Measurements from ENCODE around the gene TNFRSF1A.
"Not testable (repeated sequence)": the region's sequence is repeated elsewhere in the genome, so short reads cannot be mapped to it uniquely, and the experiment has no call there.

Gene TNFRSF1A

GRCh38 chr12:6342140-6342889, 439 bp upstream of the TNFRSF1A start:
- Histone ChIP-seq H2AFZ (ENCODE audit: low read depth) (peak overlapping the region; percentile 99), H3K4me3 (IDR thresholded peaks at IDR 0.05; ENCODE audit: insufficient read depth, low read depth, low read length) (peak overlapping the region; percentile 54), H3K79me2 (ENCODE audit: insufficient read depth, low read depth) (no peaks in the 10 kb centered on the region; the same call in 1 of the 2 replicates)

GRCh38 chr12:6340745-6341416, 995 bp downstream of the TNFRSF1A start:
- H3K4me2 ChIP-seq = peak overlapping the region; percentile 98
- no peaks in the 10 kb centered on the region for H3K27me3 ChIP-seq (ENCODE audit: insufficient read depth, low read depth)
- no peaks in the 10 kb centered on the region for H3K36me3 ChIP-seq (ENCODE audit: insufficient read depth)
- peak overlapping the region; percentile 81 for H3K9ac ChIP-seq
- H3K4me1 ChIP-seq (ENCODE audit: low read depth, poor library complexity, severe bottlenecking) = peaks cover 33% of the 10 kb centered on the region
- TF ChIP-seq CTCF (conservative IDR thresholded peaks at IDR 0.05; ENCODE audit: low read depth, low read length) = no peak
- peak overlapping the region; percentile 54 for H3K4me3 ChIP-seq (IDR thresholded peaks at IDR 0.05; ENCODE audit: insufficient read depth, low read depth, low read length)
- H3K27ac ChIP-seq = no peak overlapping the region; the same call in 1 of the 2 replicates
- H4K20me1 ChIP-seq (ENCODE audit: insufficient read depth) = no peaks in the 10 kb centered on the region
- H3K79me2 ChIP-seq (ENCODE audit: insufficient read depth, low read depth) = no peaks in the 10 kb centered on the region; the same call in 1 of the 2 replicates
- peak overlapping the region; percentile 99; the same call in 1 of the 2 replicates for H2AFZ ChIP-seq (ENCODE audit: low read depth)

More at GRCh38 chr12:6342140-6342889, 439 bp upstream of the TNFRSF1A start:
- H3K27ac ChIP-seq = peak overlapping the region; percentile 37
- H3K36me3 ChIP-seq (ENCODE audit: insufficient read depth) = no peaks in the 10 kb centered on the region
- no peak for TF ChIP-seq CTCF (conservative IDR thresholded peaks at IDR 0.05; ENCODE audit: low read depth, low read length)
- no peaks in the 10 kb centered on the region for H3K27me3 ChIP-seq (ENCODE audit: insufficient read depth, low read depth)
- H3K4me2 ChIP-seq = peak overlapping the region; percentile 98
- H3K4me1 ChIP-seq (ENCODE audit: low read depth, poor library complexity, severe bottlenecking) = peaks cover 21% of the 10 kb centered on the region
- H4K20me1 ChIP-seq (ENCODE audit: insufficient read depth) = no peaks in the 10 kb centered on the region
- H3K9ac ChIP-seq = peak overlapping the region; percentile 81

- Histone ChIP-seq H3K27me3 (ENCODE audit: insufficient read depth, low read depth) (no peaks in the 10 kb centered on the region), H2AFZ (ENCODE audit: low read depth) (no peak overlapping the region), H3K9ac (no peak overlapping the region), H3K4me2 (peak overlapping the region; percentile 98; the same call in 1 of the 2 replicates), H3K4me1 (ENCODE audit: low read depth, poor library complexity, severe bottlenecking) (peaks cover 37% of the 10 kb centered on the region), H3K36me3 (ENCODE audit: insufficient read depth) (no peaks in the 10 kb centered on the region), H4K20me1 (ENCODE audit: insufficient read depth) (no peaks in the 10 kb centered on the region), H3K79me2 (ENCODE audit: insufficient read depth, low read depth) (no peaks in the 10 kb centered on the region; the same call in 1 of the 2 replicates), H3K27ac (no peak overlapping the region), H3K4me3 (IDR thresholded peaks at IDR 0.05; ENCODE audit: insufficient read depth, low read depth, low read length) (no peak overlapping the region)
- no peak for TF ChIP-seq CTCF (conservative IDR thresholded peaks at IDR 0.05; ENCODE audit: low read depth, low read length)
Measured at GRCh38 chr12:6340032-6340638, 1.7 kb downstream of the TNFRSF1A start.

GRCh38 chr12:6338955-6339354, 2.9 kb downstream of the TNFRSF1A start:
- Histone ChIP-seq H3K4me2 (no peak overlapping the region), H3K79me2 (ENCODE audit: insufficient read depth, low read depth) (no peaks in the 10 kb centered on the region; the same call in 1 of the 2 replicates), H2AFZ (ENCODE audit: low read depth) (no peak overlapping the region), H3K27me3 (ENCODE audit: insufficient read depth, low read depth) (no peaks in the 10 kb centered on the region), H3K4me3 (IDR thresholded peaks at IDR 0.05; ENCODE audit: insufficient read depth, low read depth, low read length) (no peak overlapping the region), H3K4me1 (ENCODE audit: low read depth, poor library complexity, severe bottlenecking) (peaks cover 37% of the 10 kb centered on the region), H4K20me1 (ENCODE audit: insufficient read depth) (no peaks in the 10 kb centered on the region), H3K27ac (no peak overlapping the region), H3K36me3 (ENCODE audit: insufficient read depth) (no peaks in the 10 kb centered on the region), H3K9ac (no peak overlapping the region)
- TF ChIP-seq CTCF (conservative IDR thresholded peaks at IDR 0.05; ENCODE audit: low read depth, low read length) = no peak

- peaks cover 37% of the 10 kb centered on the region for H3K4me1 ChIP-seq (ENCODE audit: low read depth, poor library complexity, severe bottlenecking)
- H3K4me2 ChIP-seq; H3K79me2 ChIP-seq (ENCODE audit: insufficient read depth, low read depth); H3K4me3 ChIP-seq (IDR thresholded peaks at IDR 0.05; ENCODE audit: insufficient read depth, low read depth, low read length); H3K27ac ChIP-seq; H4K20me1 ChIP-seq (ENCODE audit: insufficient read depth); H3K27me3 ChIP-seq (ENCODE audit: insufficient read depth, low read depth); H2AFZ ChIP-seq (ENCODE audit: low read depth); H3K36me3 ChIP-seq (ENCODE audit: insufficient read depth); H3K9ac ChIP-seq: not testable (repeated sequence)
Measured at GRCh38 chr12:6338536-6338935, 3.3 kb downstream of the TNFRSF1A start.

Measured in KMS-11 (cell line).